ENCODE measurements around the gene TRAF2. TPM values are rescaled to one million over a fixed set of nuclear protein-coding genes. Genes with fewer than 3 reads are reported as not detected.
"Not testable (repeated sequence)": the region's sequence is repeated elsewhere in the genome, so short reads cannot be mapped to it uniquely, and the experiment has no call there.

Gene TRAF2
- total RNA-seq, 4 donors from 2014 or later, result 9.7 to 18.3 (median 15.4) TPM

GRCh38 chr9:136842380-136842948, 43.9 kb upstream of the TRAF2 start, which contains the start of gene AJM1:
TSS of gene AJM1 (plus strand) at chr9:136842478. CDS start at chr9:136844415, 1,937 bp downstream.
- peak; percentile 75 to 80 for DNase-seq
- Histone ChIP-seq H3K4me1 (peaks cover 39 to 55% of the 10 kb centered on the region in 2 donors), H3K36me3 (peaks cover 3 to 11% of the 10 kb centered on the region in 2 donors), H3K4me3 (replicated peaks in 1 of 3) (peak within 1 kb of the TSS in 1 of 3 donors; percentile 26)
- peak in 1 of 2 donors; percentile 24 for TF ChIP-seq POLR2A (IDR thresholded peaks at IDR 0.05)
- TF ChIP-seq, protein P1, sequence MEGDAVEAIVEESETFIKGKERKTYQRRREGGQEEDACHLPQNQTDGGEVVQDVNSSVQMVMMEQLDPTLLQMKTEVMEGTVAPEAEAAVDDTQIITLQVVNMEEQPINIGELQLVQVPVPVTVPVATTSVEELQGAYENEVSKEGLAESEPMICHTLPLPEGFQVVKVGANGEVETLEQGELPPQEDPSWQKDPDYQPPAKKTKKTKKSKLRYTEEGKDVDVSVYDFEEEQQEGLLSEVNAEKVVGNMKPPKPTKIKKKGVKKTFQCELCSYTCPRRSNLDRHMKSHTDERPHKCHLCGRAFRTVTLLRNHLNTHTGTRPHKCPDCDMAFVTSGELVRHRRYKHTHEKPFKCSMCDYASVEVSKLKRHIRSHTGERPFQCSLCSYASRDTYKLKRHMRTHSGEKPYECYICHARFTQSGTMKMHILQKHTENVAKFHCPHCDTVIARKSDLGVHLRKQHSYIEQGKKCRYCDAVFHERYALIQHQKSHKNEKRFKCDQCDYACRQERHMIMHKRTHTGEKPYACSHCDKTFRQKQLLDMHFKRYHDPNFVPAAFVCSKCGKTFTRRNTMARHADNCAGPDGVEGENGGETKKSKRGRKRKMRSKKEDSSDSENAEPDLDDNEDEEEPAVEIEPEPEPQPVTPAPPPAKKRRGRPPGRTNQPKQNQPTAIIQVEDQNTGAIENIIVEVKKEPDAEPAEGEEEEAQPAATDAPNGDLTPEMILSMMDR (IDR thresholded peaks at IDR 0.05), result peak; percentile 68 to 92 (median 87)
- H3K27ac ChIP-seq, H3K27me3 ChIP-seq, H3K9me3 ChIP-seq: not testable (repeated sequence)
- intact Hi-C loops (cut with DNase I), result loop anchor here (10.0 kb wide), 1 partner anchor 192 kb away; the partner anchor contains the start of gene FUT7
- no CpG with 5 or more reads among the region's 27 CpGs for WGBS, 2 donors

DNA sequence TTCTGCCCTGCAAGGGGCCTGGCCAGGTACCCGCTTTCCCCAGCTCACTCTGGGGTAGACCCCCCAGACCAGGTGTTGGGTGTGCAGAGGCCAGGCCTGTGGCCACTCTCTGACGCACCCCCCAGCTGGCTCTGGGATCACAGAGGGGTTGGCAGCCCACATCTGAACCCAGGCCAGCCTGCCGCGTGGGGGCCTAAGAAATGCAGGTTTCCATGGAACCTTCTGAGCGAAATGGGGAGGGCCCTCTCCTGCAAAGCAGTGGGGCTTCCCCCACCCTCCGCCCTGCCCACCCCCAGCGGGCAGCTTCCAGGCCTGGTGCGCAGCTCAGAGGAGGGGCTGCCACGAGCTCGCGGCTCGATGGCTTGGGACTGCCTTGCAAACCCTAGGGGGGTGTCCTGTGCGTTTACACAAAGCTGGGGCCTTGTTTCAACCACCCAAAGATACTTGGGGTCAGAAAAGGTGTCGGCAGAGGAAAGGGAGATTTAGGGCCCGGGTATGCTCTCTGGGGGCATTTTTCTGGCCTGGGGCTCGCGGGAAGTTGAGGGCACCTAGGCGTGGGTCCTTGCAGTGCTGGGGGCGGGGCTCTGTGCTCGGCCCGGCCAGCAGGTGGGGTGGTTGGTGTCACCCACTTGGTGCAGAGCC, 43.0 kb upstream of the TRAF2 start:
- 7 to 26% methylated on average over 8 to 9 of the region's 21 CpGs for WGBS, 2 donors
- not testable (repeated sequence) for DNase-seq; H3K27ac ChIP-seq; H3K4me3 ChIP-seq (replicated peaks in 1 of 3); H3K9me3 ChIP-seq; H3K27me3 ChIP-seq
- H3K4me1 ChIP-seq, result peaks cover 40 to 56% of the 10 kb centered on the region in 2 donors
- H3K36me3 ChIP-seq, result peaks cover 3 to 11% of the 10 kb centered on the region in 2 donors
- intact Hi-C loops (cut with DNase I), result loop anchor here (10.0 kb wide), 1 partner anchor 192 kb away; the partner anchor contains the start of gene FUT7

DNA sequence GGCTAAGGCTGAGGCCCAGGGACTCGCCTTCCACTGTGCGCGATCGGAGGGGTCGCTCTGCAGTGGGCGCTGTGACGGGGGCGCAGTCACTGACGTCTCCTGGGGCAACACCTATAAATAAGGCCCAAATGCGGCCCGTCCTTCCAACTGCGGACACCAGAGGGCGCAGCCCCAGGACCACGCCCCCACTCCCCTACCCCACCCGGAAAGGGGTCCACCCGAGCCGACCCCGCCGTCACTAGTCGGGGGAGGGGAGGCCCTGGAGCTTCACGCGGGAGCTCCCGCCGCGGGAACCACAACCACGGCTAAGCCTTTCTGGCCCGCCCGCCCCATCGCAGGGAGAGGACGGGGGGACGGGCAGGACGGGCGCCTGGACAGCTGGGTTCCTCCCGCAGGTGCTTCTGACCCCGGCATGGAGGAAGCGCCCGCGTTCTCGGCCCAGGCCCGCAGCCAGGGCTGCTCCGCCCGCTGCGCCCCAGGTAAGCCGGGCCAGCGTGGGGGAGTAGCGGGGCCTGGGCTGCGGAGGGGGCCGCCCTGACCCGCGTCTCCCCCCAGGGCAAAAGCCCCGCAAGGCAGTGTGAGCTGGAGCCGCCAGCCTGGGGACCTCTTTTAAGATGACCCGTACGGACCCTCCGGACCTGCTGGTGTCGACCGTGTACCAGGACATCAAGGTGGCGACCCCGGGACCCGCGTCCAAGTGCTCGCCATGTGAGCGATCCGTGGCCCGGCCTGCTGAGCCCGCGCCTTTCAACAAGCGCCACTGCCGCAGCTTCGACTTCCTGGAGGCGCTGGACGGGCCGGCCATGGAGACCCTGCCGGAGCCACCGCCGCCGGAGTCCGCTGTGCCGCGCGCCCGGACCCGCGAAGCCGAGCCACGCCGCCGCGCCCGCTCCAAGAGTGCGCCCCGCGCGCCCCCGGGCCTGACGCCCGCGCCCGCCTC, 42.2 kb upstream of the TRAF2 start:
- intact Hi-C loops (cut with DNase I), result loop anchor here (10.0 kb wide), 1 partner anchor 191 kb away; the partner anchor contains the start of gene FUT7

GRCh38 chr9:136844761-136845464, 41.4 kb upstream of the TRAF2 start:
- no peaks in the 10 kb centered on the region for H3K36me3 ChIP-seq
- 43% methylated on average over 27 of the region's 88 CpGs; no CpG with 5 or more reads in 1 of the 2 donors for whole genome bisulfite sequencing, 2 donors
- H3K4me3 ChIP-seq (replicated peaks in 1 of 3), result no peak overlapping the region
- no peak for DNase-seq
- intact Hi-C loops (cut with DNase I), result loop anchor here (5.0 to 10.0 kb wide), 2 partner anchors 97 to 190 kb away; partner anchors contain the start of genes FBXW5 and FUT7
- no peak overlapping the region for H3K27ac ChIP-seq
- H3K27me3 ChIP-seq, result no peaks in the 10 kb centered on the region
- H3K9me3 ChIP-seq, result no peaks in the 10 kb centered on the region
- TF ChIP-seq, protein P1 (IDR thresholded peaks at IDR 0.05), result no peak
- TF ChIP-seq POLR2A (IDR thresholded peaks at IDR 0.05), result no peak
- peaks cover 44 to 59% of the 10 kb centered on the region in 2 donors for H3K4me1 ChIP-seq

More for the DNA sequence above, 42.2 kb upstream of the TRAF2 start:
- not testable (repeated sequence) for H3K27me3 ChIP-seq; H3K27ac ChIP-seq; H3K36me3 ChIP-seq; H3K4me3 ChIP-seq (replicated peaks in 1 of 3); H3K9me3 ChIP-seq
- 13 to 23% methylated on average over 8 to 27 of the region's 99 CpGs for WGBS, 2 donors
- DNase-seq, result peak; percentile 40 to 41
- peaks cover 40 to 56% of the 10 kb centered on the region in 2 donors for H3K4me1 ChIP-seq
- TF ChIP-seq, protein P1 (IDR thresholded peaks at IDR 0.05), result peak in 5 of 6 experiments; percentile 52 to 72 (median 63)
